Sigmoid colon (tissue), 4 donors: ENCODE measurements around the gene MRTFA.

ENCODE experiments used
- CTCF ChIP-seq, 4 experiments: fragments of 450-650 bp in 3 of 4; fragments of 200-600 bp in 1 of 4; IDR thresholded peaks; one replicate each; pipeline ENCODE4 v1.5.1; 2016 to 2019; ENCODE audit warnings: antibody characterized with exemption in 4 of 4, mild to moderate bottlenecking in 3 of 4, moderate library complexity in 2 of 4
- POLR2A ChIP-seq, 2 donors: fragments of 450-650 bp; IDR thresholded peaks; one replicate each; pipeline ENCODE4 v1.6.1; 2016; ENCODE audit warnings: antibody characterized with exemption in 2 of 2, mild to moderate bottlenecking in 2 of 2, moderate library complexity in 2 of 2
- POLR2AphosphoS5 ChIP-seq, 4 donors: sonication (generic); formaldehyde crosslinking; IDR thresholded peaks; one replicate each; pipeline ENCODE4 v1.6.1; 2017; ENCODE audit warnings: antibody characterized with exemption in 4 of 4

- TF ChIP-seq CTCF (IDR thresholded peaks at IDR 0.05) (no peak), POLR2AphosphoS5 (IDR thresholded peaks at IDR 0.05) (no peak), POLR2A (IDR thresholded peaks at IDR 0.05) (no peak)
These were observed 203.0 kb downstream of the MRTFA start for GRCh38 chr22:40433416-40434090.
